ENCODE data around the gene HDAC6. TPM values are rescaled to one million over a fixed set of nuclear protein-coding genes. Genes with fewer than 3 reads are reported as not detected.

HDAC6 gene
- total and polyA plus RNA-seq, 2 of the 13 experiments (the other 11 are each of a cell fraction or from before 2014, with no cell fraction given), result 80.4 to 93.6 TPM

- no peak for TF ChIP-seq DMTF1 (CRISPR knock-in tag; IDR thresholded peaks at IDR 0.05)
- TF ChIP-seq ZNF720 (CRISPR knock-in tag; IDR thresholded peaks at IDR 0.05), result no peak
- no peak for TF ChIP-seq CREB3 (CRISPR knock-in tag; IDR thresholded peaks at IDR 0.05)
- TF ChIP-seq ETV5 (CRISPR knock-in tag; IDR thresholded peaks at IDR 0.05; ENCODE audit: borderline replicate concordance), result peak; percentile 36; the same call in 1 of the 2 replicates
- no peak for TF ChIP-seq ZNF773 (CRISPR knock-in tag; IDR thresholded peaks at IDR 0.05; ENCODE audit: borderline replicate concordance)
- no peak for TF ChIP-seq ZNF883 (CRISPR knock-in tag; IDR thresholded peaks at IDR 0.05; ENCODE audit: not compliant biosample characterization)
- TF ChIP-seq AKNA (CRISPR knock-in tag; IDR thresholded peaks at IDR 0.05; ENCODE audit: borderline replicate concordance), result no peak
- TF ChIP-seq SNRNP70 (IDR thresholded peaks at IDR 0.05; ENCODE audit: low read depth, low read length), result no peak
- no peak for TF ChIP-seq ATF3 (CRISPR knock-in tag; IDR thresholded peaks at IDR 0.05)
- TF ChIP-seq CTCF (CRISPR knock-in tag; IDR thresholded peaks at IDR 0.05), result peak; percentile 86
- TF ChIP-seq ZNF800 (CRISPR knock-in tag; IDR thresholded peaks at IDR 0.05), result no peak
- no peak for TF ChIP-seq ZNF878 (CRISPR knock-in tag; IDR thresholded peaks at IDR 0.05)
- no peak for TF ChIP-seq ZNF547 (CRISPR knock-in tag; IDR thresholded peaks at IDR 0.05)
- TF ChIP-seq ZNF333 (CRISPR knock-in tag; IDR thresholded peaks at IDR 0.05; ENCODE audit: borderline replicate concordance), result no peak
Observed at GRCh38 chrX:48761674-48762471, 40.0 kb upstream of the HDAC6 start, which contains the start of gene GLOD5 (continued).

All from HepG2 (cell line).